AG09309 (cell line): ENCODE results near the gene NLE1.

Experiments
- DNase-seq: peaks from one replicate; pipeline ENCODE4 v3.0.0-alpha.2; 2010; ENCODE audit warnings: low read depth
- H3K4me3 ChIP-seq: 2 replicates; pipeline ENCODE4 v1.5.1; 2011; ENCODE audit warnings: mild to moderate bottlenecking, low read depth, low read length, moderate library complexity; ENCODE audit not compliant: control insufficient read depth
- CTCF ChIP-seq: IDR thresholded peaks from 2 replicates; pipeline ENCODE4 v1.5.1; 2011; ENCODE audit warnings: mild to moderate bottlenecking, low read depth, low read length, inconsistent platforms; ENCODE audit not compliant: insufficient read depth, control insufficient read depth; ENCODE audit errors: missing control alignments

Gene NLE1

GRCh38 chr17:35163886-35164285 lies 21.8 kb upstream of the NLE1 start:
- TF ChIP-seq CTCF = no peak
- no peak for DNase-seq
- H3K4me3 ChIP-seq = no peak overlapping the region

GRCh38 chr17:35162755-35163154 lies 20.7 kb upstream of the NLE1 start:
- no peak overlapping the region for H3K4me3 ChIP-seq
- no peak for TF ChIP-seq CTCF

GRCh38 chr17:35161281-35161761 lies 19.2 kb upstream of the NLE1 start:
- no peak overlapping the region for H3K4me3 ChIP-seq
- TF ChIP-seq CTCF = no peak
- no peak for DNase-seq

More at GRCh38 chr17:35162755-35163154, 20.7 kb upstream of the NLE1 start:
- DNase-seq = no peak

- no peak for TF ChIP-seq CTCF
- DNase-seq = no peak
- no peak overlapping the region for H3K4me3 ChIP-seq
Observed at GRCh38 chr17:35160354-35161201, 18.5 kb upstream of the NLE1 start.

GRCh38 chr17:35159940-35160339 lies 17.8 kb upstream of the NLE1 start:
- no peak overlapping the region for H3K4me3 ChIP-seq
- DNase-seq = no peak
- no peak for TF ChIP-seq CTCF

GRCh38 chr17:35155246-35155645 lies 13.1 kb upstream of the NLE1 start:
- H3K4me3 ChIP-seq = no peak overlapping the region
- TF ChIP-seq CTCF = no peak
- no peak for DNase-seq
